ENCODE results near the gene HBB.
"Not testable (repeated sequence)": the region's sequence is repeated elsewhere in the genome, so short reads cannot be mapped to it uniquely, and the experiment has no call there.

HBB gene

DNA sequence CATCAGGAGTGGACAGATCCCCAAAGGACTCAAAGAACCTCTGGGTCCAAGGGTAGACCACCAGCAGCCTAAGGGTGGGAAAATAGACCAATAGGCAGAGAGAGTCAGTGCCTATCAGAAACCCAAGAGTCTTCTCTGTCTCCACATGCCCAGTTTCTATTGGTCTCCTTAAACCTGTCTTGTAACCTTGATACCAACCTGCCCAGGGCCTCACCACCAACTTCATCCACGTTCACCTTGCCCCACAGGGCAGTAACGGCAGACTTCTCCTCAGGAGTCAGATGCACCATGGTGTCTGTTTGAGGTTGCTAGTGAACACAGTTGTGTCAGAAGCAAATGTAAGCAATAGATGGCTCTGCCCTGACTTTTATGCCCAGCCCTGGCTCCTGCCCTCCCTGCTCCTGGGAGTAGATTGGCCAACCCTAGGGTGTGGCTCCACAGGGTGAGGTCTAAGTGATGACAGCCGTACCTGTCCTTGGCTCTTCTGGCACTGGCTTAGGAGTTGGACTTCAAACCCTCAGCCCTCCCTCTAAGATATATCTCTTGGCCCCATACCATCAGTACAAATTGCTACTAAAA is at the start of gene HBB:
Gene HBB, minus strand, starts transcription at position 340 of the 579 bp plus-strand sequence. Its CDS starts 50 bp downstream, at position 290.
- no peak for DNase-seq (ENCODE audit: low read depth)

DNA sequence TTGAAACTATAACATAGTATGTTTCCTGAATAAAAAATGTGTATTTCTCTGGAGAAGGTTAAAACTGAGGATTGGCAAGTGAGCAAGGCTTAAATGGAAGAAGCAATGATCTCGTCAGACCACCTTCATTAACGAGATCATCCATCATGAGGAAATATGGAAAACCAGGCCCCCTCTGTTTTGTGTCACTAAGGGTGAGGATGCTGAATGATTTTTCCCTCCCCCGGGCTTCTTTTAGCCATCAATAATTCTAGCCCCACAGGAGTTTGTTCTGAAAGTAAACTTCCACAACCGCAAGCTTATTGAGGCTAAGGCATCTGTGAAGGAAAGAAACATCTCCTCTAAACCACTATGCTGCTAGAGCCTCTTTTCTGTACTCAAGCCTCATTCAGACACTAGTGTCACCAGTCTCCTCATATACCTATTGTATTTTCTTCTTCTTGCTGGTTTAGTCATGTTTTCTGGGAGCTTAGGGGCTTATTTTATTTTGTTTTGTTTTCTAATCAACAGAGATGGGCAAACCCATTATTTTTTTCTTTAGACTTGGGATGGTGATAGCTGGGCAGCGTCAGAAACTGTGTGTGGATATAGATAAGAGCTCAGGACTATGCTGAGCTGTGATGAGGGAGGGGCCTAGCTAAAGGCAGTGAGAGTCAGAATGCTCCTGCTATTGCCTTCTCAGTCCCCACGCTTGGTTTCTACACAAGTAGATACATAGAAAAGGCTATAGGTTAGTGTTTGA is 48.7 kb upstream of the HBB start:
- DNase-seq (ENCODE audit: low read depth), result no peak

DNA sequence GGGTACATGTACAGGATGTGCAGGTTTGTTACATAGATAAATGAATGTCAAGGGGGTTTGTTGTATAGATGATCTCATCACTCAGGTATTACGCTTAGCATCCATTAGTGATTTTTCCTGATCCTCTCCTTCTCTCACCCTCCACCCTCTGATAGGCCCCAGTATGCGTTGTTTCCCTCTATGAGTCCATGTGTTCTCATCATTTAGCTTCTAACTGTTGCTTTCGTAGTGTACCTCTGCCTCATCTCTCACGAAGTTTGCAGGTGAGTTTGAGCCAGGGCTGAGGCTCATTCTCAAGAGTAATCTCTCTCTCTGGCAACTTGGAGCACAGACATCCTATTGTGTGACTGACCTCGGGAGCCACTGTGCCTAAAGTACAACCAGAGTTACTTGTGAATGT is 47.5 kb upstream of the HBB start:
- no peak for DNase-seq (ENCODE audit: low read depth)

DNA sequence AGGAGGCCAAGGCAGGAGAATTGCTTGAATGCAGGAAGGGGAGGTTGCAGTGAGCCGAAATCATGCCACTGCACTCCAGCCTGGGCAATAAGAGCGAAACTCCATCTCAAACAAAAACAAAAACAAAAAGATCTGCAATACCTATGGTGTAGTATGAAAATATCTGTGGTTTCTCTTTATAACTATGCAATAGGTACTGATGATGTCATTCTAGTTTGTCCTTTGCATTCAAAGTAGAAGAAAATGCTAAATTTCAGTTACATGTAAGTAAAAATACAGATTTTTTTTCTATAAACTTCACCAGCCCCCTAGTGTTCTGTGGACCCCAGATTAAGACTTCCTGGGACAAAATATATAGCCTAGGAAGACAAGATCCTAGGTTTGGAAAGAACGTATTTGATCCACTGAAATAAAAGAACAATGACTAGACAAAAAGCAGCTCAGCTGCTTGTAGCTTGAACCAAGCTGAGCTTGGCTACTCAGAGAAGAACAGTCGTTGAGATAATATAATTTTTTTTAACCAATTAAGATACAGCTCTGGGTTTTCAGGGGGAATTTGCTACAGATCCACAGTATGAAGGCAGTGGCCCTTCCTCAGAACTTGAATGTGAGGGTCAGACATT is 45.6 kb upstream of the HBB start:
- DNase-seq (ENCODE audit: low read depth), result no peak

DNA sequence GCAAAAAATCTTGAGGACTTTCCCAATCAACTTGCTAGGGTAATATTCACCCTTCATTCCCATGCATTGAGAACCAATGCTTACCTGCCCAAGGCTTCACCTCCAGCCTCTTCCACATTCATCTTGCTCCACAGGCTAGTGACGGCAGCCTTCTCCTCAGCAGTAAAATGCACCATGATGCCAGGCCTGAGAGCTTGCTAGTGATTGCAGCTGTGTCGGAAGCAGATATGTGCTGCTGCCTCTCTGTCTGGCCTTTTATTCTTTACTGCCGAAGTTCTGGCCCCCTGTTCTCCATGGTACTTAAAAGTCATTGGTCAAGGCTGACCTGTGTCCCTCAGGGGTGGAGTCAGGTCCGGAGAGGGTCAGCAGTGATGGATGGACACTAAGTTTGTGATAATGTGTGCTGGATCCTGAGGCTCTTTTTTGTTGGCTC is 42.9 kb upstream of the HBB start, which contains the start of gene HBE1:
Gene HBE1, minus strand, starts transcription at position 231 of the 433 bp plus-strand sequence. Its CDS starts 55 bp downstream, at position 176.
- no peak for DNase-seq (ENCODE audit: low read depth)

DNA sequence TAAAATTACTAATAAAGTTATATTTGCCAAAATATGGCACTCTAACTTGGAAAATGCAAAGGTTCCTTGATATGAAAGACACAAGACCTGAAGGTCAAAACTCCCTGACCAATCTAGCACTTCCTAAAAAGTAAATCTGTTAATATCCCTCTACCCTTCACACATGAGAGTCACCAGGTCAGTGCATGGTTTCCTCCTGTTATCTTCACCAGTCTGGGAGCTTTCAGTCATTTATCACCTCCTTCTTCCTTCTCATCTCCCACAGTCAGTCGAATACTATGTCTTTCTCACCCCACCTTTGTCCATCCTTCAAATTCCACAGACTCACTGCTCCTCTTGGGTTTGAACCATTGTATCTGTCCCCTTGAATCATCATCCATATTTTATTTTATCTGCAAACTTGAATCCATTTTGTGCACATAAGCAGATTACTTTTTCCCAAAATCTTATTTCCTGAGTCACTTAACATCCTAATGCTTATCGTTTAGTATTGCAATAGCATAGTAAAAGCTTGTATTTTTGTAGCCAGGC is 40.2 kb upstream of the HBB start:
- no peak for DNase-seq (ENCODE audit: low read depth)

DNA sequence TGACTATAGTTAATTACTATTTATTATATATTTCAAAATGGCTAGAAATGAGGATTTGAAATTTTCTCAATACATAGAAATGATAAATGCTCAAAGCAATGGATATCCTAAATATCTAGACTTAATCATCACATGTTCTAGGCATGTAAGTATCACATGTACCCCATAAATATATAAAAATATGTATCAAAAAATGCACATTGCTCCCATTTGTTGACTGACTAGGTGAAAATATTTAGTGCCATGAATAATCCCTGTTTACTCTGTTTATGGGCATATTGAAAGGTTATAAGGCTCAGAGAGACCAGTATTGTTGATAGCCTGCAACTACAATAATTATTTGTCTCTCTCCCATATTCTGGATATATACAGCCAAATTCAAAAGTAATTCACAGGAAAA is 39.7 kb upstream of the HBB start:
- no peak for DNase-seq (ENCODE audit: low read depth)

DNA sequence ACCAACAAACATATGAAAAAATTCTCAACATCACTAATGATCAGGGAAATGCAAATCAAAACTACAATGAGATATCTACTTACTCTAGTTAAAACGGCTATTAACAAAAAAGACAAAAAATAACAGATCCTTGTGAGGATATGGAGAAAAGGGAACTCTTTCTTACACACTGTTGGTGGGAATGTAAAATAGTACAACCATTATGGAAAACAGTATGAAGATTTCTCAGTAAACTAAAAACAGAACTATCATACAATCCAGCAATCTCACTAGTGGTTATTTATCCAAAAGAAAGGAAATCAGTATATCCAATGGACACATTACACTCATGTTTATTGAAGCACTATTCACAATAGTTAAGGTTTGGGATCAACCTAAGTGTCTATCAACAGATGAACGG is 39.0 kb upstream of the HBB start:
- no peak for DNase-seq (ENCODE audit: low read depth)

DNA sequence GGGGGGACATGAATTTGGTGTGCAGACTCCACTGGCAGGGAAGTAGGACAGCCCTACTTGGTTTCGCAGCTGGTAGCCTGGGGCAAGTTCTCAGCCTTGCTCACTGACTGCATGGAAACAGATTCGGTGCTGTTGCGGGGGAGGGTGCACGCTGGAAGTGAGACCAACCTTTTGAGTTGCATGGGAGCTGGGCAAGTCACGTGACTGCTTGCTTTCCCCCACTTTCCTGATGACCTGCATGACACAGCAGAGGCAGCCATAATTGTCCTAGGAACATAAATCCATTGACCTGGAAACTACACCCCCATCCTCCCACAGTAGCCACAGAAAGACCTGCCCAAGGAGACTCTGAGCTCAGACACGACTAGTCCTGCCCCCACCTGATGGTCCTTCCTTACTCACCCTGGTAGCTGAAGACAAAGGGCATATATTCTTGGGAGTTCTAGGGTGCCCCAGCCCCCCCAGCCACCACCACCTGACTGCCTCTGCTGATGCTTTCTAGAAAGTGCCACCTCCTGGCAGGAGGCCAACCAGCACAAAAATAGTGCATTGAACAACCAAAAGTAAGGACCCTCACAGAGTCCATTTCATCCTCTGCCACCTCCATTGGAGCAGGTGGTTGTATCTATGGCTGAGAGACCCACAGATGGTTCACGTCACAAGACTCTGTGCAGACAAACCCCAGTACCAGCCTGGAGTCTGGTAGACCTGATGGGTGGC is 31.8 kb upstream of the HBB start:
- no peak for DNase-seq (ENCODE audit: low read depth)

DNA sequence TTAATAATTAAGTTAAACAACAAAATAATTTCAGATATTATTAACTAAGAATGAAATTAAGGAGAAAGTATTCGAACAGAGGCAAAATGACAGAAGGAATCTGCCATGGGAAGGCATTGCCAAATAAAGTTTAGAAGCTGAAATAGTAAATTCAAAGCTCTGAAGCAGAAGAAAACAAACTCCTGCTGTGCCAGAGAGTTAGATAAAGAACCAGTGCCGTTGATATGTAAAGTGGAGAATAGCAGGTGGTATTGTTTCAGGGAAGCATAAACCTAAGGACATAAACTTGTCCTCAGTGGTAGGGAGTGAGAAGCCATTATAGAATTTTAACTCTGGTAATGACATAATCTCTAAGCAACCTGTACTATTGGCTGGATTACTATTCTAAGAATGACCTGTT is 30.4 kb upstream of the HBB start:
- DNase-seq (ENCODE audit: low read depth), result no peak

DNA sequence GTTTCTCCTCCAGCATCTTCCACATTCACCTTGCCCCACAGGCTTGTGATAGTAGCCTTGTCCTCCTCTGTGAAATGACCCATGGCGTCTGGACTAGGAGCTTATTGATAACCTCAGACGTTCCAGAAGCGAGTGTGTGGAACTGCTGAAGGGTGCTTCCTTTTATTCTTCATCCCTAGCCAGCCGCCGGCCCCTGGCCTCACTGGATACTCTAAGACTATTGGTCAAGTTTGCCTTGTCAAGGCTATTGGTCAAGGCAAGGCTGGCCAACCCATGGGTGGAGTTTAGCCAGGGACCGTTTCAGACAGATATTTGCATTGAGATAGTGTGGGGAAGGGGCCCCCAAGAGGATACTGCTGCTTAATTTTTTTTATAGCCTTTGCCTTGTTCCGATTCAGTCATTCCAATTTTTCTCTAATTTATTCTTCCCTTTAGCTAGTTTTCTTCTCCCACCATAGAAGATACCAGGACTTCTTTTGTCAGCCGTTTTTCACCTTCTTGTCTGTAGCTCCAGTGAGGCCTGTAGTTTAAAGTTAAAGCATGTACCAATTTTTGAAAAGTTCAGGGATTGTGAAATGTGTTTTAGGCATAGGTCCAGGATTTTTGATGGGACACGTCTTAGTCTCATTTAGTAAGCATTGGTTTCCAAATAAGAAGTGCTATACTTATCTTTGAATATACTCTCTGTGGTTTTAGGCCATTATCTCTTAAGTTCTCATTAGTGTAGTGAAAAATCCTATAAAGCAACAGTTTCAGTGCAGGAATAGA is 28.0 kb upstream of the HBB start, which contains the start of gene HBG2:
Gene HBG2, minus strand, starts transcription at position 136 of the 768 bp plus-strand sequence. Its CDS starts 53 bp downstream, at position 83.
- not testable (repeated sequence) for DNase-seq (ENCODE audit: low read depth)

DNA sequence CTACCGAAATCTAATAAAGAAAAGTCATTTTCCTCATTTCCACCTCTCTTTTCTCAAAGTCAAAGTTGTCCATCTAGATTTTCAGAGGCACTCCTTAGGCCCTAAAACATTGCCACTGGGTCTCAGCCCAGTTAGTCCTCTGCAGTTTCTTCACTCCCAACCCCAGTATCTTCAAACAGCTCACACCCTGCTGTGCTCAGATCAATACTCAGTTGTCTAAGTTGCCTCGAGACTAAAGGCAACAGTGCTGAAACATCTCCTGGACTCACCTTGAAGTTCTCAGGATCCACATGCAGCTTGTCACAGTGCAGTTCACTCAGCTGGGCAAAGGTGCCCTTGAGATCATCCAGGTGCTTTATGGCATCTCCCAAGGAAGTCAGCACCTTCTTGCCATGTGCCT is 27.2 kb upstream of the HBB start:
- not testable (repeated sequence) for DNase-seq (ENCODE audit: low read depth)

DNA sequence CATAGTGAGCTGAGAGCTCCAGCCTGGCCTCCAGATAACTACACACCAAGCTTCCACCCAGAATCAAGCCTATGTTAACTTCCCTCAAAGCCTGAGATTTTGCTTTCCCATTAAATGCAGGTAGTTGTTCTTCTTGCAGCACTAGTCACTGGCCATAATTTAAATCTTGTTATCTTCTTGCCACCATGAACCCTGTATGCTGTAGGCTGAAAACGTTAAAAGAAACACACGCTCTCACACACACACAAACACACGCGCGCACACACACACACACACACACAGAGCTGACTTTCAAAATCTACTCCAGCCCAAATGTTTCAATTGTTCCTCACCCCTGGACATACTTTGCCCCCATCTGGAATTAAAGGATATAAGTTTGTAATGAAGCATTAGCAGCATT is 26.6 kb upstream of the HBB start:
- DNase-seq (ENCODE audit: low read depth), result not testable (repeated sequence)

DNA sequence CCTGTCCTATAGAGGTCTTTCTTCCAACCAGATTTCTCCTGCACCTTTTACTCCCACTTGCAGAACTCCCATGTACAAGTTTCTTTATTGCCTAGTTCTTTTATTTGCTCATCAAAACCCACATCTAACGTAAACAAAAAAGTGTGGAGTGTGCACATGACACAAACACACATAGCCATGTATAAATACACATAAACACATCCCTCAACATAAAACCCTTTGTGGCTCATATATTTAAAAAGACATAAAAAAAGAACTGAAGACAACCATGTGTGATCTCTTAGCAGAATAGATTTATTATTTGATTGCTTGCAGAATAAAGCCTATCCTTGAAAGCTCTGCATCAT is 26.0 kb upstream of the HBB start:
- no peak for DNase-seq (ENCODE audit: low read depth)

DNA sequence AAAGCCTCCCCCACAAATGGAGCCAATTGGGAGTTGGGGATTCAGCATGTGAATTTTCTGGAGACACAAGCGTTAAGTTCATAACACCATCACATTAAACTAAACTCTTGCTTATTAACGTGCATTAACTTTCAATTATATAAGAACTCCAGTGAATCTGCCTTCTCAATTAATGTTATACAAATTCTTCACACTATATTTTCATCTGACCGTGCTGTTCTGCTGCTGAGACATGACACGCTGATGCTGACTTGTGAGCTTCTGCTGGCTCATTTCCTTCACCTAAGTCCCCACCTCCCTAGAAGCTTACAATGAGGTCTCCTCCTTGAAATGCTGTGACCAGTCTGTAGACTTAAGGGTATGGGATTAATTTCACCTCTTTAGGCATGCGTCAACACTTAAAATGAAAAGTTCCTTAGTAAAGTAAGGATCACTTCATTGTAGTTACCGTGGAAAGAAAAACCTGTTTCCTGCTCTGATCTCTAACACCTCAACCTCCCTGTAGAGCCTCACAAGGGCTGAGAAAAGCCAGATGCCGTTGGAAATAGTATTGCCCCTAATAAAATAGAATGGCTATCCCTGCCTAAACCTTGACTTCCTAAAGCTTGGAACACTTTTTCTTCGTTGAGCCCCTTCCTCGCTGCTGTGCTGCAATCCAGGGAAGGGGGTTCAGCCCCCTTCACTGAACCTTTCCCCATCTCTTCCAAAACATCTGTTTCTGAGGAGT is 25.5 kb upstream of the HBB start:
- DNase-seq (ENCODE audit: low read depth), result no peak

DNA sequence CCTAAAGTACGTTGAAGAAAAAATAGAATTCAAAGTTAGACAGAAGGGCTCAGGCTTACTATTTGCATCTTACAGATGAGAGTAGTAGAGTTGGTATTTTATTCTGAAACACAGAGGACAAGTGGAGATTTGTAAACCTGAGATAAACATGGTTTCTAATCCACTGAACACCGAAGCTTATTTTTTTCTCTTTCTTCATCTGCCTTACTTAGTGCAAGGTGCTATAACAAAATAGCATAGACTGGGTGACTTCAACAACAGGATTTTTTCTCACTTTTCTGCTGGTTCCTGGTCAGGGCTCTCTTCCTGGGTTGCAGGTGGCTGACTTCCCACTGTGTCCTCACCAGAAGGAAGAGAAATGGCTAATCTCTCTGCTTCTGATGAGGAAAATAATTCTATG is 24.9 kb upstream of the HBB start:
- no peak for DNase-seq (ENCODE audit: low read depth)

DNA sequence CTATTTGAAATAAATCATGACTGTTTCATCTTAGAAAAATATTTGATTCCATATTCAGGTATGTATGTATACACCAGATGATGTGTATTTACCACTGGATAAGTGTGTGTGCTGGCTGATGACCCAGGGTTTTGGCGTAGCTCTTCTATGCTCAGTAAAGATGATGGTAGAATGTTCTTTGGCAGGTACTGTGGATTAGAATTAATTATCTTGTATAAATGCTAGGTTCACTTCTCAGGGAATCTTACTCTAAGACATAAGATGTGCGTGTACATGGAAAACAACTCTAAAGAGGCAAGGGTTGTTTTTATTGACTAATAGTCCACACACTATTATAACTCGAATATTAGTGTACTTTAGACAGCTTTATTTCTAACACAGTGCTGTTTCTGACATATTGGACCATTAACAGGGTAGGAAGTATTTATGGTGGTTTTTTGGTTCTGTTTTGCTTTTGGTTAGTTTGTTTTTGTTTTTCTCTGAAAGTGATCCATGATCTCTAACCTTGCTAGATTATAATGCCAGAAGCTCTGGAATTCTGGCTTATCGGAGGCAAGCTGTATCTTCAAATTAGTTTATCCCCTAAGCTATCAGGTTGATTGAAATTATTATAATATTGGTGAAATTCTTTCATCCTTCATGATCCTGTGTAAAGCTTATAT is 23.8 kb upstream of the HBB start:
- DNase-seq (ENCODE audit: low read depth), result no peak

DNA sequence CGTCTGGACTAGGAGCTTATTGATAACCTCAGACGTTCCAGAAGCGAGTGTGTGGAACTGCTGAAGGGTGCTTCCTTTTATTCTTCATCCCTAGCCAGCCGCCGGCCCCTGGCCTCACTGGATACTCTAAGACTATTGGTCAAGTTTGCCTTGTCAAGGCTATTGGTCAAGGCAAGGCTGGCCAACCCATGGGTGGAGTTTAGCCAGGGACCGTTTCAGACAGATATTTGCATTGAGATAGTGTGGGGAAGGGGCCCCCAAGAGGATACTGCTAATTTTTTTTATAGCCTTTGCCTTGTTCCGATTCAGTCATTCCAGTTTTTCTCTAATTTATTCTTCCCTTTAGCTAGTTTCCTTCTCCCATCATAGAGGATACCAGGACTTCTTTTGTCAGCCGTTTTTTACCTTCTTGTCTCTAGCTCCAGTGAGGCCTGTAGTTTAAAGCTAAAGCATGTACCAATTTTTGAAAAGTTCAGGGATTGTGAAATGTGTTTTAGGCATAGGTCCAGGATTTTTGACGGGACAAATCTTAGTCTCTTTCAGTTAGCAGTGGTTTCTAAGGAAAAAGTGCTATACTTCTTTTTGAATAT is 23.0 kb upstream of the HBB start, which contains the start of gene HBG1:
Gene HBG1, minus strand, starts transcription at position 51 of the 590 bp plus-strand sequence. CDS start 53 bp downstream, outside the sequence.
- DNase-seq (ENCODE audit: low read depth), result not testable (repeated sequence)

DNA sequence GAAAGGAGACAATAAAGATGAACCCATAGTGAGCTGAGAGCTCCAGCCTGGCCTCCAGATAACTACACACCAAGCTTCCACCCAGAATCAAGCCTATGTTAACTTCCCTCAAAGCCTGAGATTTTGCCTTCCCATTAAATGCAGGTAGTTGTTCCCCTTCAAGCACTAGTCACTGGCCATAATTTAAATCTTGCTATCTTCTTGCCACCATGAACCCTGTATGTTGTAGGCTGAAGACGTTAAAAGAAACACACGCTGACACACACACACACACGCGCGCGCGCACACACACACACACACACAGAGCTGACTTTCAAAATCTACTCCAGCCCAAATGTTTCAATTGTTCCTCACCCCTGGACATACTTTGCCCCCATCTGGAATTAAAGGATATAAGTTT is 21.6 kb upstream of the HBB start:
- DNase-seq (ENCODE audit: low read depth), result not testable (repeated sequence)
